Measurements from ENCODE around the gene SNX27.
A peak's percentile ranks its signal among the peaks of the same experiment; 100 is the strongest.

Gene SNX27

GRCh38 chr1:151611832-151612500, at the start of gene SNX27:
Gene SNX27 (plus strand): TSS chr1:151612050. CDS start chr1:151612202, 152 bp downstream.
- peak; percentile 80 to 87 (median 82) for DNase-seq (ENCODE audit: low read depth in 2 of 3, low spot score in 1 of 3)

GRCh38 chr1:151562661-151563060, 49.2 kb upstream of the SNX27 start:
- DNase-seq (ENCODE audit: low read depth in 2 of 3, low spot score in 1 of 3), result no peak

GRCh38 chr1:151563376-151563775, 48.5 kb upstream of the SNX27 start:
- DNase-seq (ENCODE audit: low read depth in 2 of 3, low spot score in 1 of 3), result no peak

GRCh38 chr1:151565502-151566189, 46.2 kb upstream of the SNX27 start:
- DNase-seq (ENCODE audit: low read depth in 2 of 3, low spot score in 1 of 3), result no peak

- no peak for DNase-seq (ENCODE audit: low read depth in 2 of 3, low spot score in 1 of 3)
These were observed 43.2 kb upstream of the SNX27 start for GRCh38 chr1:151568626-151569088.

GRCh38 chr1:151570819-151571218, 41.0 kb upstream of the SNX27 start:
- DNase-seq (ENCODE audit: low read depth in 2 of 3, low spot score in 1 of 3), result no peak

- DNase-seq (ENCODE audit: low read depth in 2 of 3, low spot score in 1 of 3), result peak in 1 of 3 donors; percentile 3
These were observed 37.0 kb upstream of the SNX27 start for GRCh38 chr1:151574575-151575529.

GRCh38 chr1:151577173-151577572, 34.7 kb upstream of the SNX27 start:
- DNase-seq (ENCODE audit: low read depth in 2 of 3, low spot score in 1 of 3), result no peak

GRCh38 chr1:151578941-151579340, 32.9 kb upstream of the SNX27 start:
- DNase-seq (ENCODE audit: low read depth in 2 of 3, low spot score in 1 of 3), result no peak

- DNase-seq (ENCODE audit: low read depth in 2 of 3, low spot score in 1 of 3), result no peak
These were observed 32.2 kb upstream of the SNX27 start for GRCh38 chr1:151579436-151580225.

- DNase-seq (ENCODE audit: low read depth in 2 of 3, low spot score in 1 of 3), result no peak
These were observed 30.4 kb upstream of the SNX27 start for GRCh38 chr1:151581451-151581850.

GRCh38 chr1:151581921-151582320, 29.9 kb upstream of the SNX27 start:
- DNase-seq (ENCODE audit: low read depth in 2 of 3, low spot score in 1 of 3), result no peak

GRCh38 chr1:151583796-151584195, 28.1 kb upstream of the SNX27 start:
- DNase-seq (ENCODE audit: low read depth in 2 of 3, low spot score in 1 of 3), result no peak

GRCh38 chr1:151584278-151584677, 27.6 kb upstream of the SNX27 start:
- no peak for DNase-seq (ENCODE audit: low read depth in 2 of 3, low spot score in 1 of 3)

- no peak for DNase-seq (ENCODE audit: low read depth in 2 of 3, low spot score in 1 of 3)
These were observed 27.1 kb upstream of the SNX27 start for GRCh38 chr1:151584780-151585179.

- no peak for DNase-seq (ENCODE audit: low read depth in 2 of 3, low spot score in 1 of 3)
These were observed 26.2 kb upstream of the SNX27 start for GRCh38 chr1:151585622-151586021.

- DNase-seq (ENCODE audit: low read depth in 2 of 3, low spot score in 1 of 3), result no peak
These were observed 20.9 kb upstream of the SNX27 start for GRCh38 chr1:151590961-151591360.

- DNase-seq (ENCODE audit: low read depth in 2 of 3, low spot score in 1 of 3), result no peak
These were observed 18.1 kb upstream of the SNX27 start for GRCh38 chr1:151593730-151594129.

- peak; percentile 74 to 80 (median 80) for DNase-seq (ENCODE audit: low read depth in 2 of 3, low spot score in 1 of 3)
These were observed 17.7 kb upstream of the SNX27 start for GRCh38 chr1:151594143-151594625.

- no peak for DNase-seq (ENCODE audit: low read depth in 2 of 3, low spot score in 1 of 3)
These were observed 15.5 kb upstream of the SNX27 start for GRCh38 chr1:151596166-151596953.

Measured in stimulated activated CD4-positive, alpha-beta T cell treated with anti-CD3 and anti-CD28 coated beads, Interleukin-12 subunit alpha, Interleukin-12 subunit beta, amount 100 ng/mL, for 48 hours (primary cell).